ENCODE results near the gene MORN1.
A peak's percentile ranks its signal among the peaks of the same experiment; 100 is the strongest.

Gene MORN1

DNA sequence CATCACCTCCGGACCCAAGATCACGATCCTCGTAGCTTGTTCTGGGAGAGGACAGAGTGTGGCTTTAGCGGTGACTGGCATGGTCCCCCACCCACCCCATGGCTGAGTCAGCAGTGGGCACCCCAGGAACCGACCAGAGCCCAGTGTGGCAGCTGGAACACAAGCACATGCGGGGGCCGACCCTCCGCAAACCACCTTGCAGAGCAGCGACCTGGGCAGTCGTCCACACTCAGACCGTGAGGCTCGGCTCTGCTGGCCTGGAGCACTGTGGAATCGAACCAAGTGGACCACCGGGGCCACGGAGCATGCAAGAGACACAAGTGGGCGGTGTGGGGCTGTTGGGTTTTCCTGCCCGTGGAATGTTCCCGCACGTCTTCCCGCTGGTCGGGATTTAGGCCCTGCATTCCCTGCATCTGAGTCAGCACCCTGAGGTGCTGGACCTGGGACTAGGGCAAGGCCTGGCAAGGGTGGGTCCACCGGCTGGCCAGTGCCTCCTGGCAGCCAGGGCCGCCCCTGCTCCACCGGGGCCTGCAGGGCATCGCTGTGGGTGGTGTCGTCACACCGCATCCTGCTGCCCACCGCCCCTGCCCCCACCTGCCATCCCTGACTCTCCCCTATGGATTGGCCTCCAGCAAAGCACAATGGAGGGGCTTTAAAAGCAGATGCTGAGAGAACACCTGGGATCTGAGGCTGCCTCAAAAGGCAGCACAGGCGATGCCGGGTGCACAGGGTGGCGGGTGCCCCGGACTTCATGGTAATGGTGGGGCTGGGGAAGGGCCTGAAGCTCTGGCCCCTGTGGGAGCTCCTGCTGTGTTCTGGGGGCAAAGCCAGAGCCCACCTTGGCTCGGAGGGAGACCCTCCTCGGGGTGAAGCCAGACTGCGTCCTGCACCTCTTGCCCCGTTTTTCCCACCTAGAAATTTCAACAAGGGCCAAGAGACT lies 18.5 kb downstream of the MORN1 start:
- DNase-seq = peak; percentile 24

DNA sequence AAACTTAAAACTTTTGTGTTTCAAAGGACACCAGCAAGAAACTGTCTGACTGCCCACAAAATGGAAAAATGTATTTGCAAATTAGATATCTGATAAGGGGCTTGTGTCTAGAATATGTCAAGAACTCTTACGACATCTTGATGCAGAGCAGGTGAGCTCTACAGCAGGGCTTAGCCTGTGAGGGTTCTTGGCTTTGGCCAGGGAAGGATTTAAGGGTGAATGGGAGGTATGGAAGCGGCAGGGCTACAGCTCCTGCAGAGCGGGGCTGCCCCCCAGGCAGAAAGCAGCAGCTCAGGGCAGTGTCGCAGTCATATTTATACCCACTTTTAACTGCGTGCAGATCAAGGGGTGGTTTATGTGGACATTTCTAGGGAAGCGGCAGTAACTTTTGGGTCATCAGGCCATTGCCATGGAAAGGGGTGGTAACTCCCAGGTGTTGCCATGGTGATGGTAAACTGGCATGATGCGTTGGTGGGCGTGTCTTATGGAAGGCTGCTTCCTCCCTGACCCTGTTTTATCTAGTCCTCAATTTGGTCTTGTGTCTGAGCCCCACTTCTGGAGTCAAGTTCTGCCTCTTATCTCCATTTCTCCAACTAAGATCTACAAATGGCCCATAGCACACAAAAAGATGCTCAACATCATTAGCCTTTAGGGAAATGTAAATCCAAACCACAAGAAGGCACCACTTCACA lies 23.2 kb downstream of the MORN1 start:
- DNase-seq = no peak

DNA sequence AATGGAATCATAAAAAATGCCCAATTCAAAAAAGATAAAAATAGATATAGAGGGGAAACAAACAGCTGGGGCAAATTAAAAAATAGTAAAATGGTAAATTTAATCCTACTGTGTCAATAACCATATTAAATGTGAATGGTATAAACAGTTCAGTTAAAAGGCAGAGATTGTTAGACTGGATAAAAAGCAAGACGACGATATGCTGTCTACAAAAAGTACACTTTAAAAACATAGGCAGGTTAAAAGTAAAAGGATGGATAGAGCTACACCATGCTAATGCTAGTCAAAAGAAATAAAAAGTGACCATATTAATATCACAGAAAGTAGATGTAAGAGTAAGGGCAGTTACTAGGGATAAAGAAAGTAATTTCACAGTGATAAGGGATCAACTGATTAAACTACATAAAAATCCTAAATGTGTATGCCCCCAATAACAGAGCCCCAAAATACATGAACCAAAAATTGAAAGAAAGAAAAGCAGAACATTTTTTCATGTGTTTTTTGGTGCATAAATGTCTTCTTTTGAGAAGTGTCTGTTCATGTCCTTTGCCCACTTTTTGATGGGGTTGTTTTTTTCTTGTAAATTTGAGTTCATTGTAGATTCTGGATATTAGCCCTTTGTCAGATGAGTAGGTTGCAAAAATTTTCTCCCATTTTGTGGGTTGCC lies 27.4 kb downstream of the MORN1 start:
- no peak for DNase-seq

DNA sequence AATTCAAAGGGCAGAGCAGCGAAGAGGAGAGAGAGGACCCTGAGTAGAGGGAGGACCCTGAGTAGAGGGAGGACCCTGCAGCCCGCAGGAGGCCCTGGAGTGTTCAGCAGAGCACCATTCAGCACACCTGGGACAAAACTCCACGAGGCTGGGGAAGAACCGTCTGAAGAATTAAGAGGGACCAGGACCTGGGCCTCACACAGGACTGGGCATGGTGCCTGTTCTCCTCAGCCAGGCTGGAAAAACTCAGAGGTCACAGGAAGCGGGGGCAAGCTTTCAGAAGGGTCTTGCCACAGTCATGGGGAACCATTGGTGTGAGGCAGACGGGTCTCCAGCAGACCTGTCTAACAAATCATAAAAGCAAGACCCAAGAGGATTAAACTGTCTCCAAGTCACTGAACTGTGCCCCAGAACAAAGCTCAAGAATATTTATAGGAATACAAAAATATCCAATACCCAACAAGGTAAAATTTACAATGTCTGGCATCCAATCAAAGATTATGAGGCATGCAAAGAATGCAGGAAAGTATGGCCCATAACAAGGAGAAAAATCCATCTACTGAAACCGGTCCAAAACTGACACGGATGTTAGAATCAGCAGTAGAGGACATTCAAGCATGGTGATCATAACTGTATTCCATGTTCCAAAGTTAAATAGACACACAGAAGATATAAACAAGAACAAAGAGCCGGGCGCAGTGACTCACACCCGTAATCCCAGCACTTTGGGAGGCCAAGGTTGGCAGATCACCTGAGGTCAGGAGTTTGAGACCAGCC lies 30.6 kb downstream of the MORN1 start:
- peak; percentile 9 for DNase-seq

DNA sequence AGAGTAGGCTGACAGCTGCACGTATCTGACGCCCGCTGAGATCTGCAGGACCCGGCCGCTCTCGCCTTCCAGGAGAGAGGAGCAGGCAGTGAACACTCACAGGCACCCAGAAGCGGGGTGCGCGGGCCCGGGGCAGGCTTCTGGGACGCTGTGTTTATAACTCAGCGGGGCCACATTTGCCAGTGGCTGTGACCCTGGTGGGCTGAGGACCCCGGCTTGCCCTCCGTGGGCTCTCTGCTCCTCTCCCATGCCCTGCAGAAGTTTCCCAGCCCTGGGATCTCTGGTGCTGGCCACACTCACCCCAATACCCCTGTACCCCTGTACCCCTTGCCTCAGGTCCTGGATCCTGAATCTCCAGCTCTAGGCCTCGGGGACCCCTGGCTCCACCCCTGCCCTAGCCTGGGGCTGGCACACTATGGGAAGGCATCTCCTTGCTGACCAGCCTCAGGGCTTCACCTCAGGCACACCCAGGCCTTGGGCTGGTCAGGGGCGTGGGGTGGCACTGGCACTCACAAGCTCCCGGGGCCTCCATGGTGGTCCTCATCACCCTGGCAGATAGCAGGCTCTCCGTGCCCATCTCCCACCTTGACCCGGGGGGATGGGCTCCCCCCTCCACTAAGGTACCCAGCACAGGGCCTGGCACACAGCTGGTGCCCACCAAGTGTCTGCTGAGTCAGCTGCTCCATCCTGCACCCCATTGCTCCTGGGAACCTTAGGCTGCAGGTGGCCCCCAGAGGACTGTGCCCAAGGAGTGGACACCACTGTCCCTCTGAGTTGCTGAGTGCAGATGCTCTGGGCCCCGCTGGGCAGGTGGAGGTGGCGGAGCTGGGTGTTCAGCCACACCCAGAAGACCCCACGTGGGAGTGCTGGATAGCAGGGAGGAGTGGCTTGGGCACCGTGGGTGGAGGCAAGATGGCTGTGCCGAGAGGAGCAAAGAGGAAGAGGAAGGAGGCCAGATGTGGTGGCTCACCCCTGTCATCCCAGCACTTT lies 32.4 kb downstream of the MORN1 start:
- DNase-seq = no peak

DNA sequence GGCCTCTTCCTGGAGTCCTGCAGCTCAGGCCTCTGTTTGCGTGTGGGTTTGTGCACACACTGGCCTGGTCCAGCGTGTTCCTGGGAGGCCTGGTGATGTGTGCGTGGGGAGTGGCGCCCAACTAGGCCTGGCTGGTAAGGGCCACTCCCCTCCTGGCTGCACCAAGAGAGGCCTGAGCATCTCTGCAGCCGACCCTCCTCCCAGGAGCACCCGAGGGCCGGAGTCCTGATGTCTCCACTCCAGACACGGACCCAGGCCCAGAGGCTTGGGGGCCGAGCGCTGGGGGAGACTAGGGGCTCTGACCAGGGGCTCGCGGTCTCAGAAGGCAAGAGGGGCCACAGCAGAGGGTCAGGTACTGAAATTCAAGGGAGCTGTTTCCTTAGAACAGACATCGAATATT lies 33.3 kb downstream of the MORN1 start:
- no peak for DNase-seq

DNA sequence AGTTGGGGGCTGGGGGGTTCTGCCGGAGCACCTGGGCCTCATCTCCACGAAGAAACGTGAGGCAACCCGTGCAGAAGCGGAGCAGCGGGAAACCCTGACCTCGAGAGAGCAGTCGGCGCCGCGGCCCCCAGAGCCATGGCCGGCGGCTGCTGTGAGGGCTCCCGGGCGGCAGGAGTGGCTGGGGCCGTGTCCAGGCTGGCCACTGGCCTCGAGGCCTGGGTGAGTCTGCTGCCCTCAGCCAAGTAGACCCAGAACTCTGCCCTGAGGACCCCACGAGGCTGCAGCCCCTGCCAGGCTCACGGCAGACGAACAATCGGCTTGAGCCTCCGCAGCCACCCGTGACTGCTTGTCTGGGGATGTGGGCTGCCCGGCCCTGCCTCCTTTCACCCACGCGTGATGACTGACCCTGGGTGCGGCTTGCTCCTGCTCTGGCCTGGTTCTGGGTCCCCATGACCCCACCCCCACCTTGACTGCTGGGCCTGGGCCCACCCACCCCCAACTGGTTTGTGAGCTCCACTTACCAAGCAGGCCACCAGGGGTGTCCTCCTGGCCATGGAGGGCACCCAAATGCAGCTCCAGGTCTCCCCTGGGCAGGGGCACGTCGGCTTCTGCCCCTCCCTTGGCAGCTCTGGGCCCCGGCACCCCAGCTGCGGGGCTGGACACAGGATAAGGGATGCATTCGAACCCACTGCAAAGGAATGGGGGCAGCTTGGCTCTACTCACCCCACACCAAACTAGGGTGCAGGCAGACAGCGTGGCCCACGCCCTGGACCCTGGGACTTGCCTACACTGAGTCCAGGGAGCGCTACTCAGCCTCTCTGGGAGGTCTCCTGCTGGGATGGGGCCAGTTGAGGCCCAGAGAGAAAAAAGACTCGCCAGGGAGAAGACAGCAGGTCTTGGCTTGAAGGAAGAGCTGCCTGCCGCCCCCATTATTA lies 34.2 kb downstream of the MORN1 start:
- no peak for DNase-seq

DNA sequence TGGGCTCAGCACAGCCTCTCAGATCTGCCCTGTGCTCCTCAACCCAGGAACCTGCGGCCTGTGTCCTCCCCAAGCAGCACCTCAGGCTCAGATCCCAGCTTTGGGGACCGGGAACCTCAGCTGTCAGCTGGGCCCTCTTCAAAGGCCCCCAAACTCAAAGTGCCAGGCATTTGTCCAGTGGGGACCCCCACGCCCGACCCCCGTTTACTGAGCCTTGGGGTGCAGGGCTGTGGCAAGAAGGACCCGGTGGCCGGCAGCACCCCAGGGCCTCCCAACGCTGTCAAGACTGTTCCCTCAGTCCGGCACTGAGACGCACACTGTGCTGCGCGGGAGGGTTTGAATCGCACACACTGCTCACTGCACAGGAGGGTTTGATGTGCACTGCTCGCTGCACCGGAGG lies 35.0 kb downstream of the MORN1 start:
- DNase-seq = no peak

DNA sequence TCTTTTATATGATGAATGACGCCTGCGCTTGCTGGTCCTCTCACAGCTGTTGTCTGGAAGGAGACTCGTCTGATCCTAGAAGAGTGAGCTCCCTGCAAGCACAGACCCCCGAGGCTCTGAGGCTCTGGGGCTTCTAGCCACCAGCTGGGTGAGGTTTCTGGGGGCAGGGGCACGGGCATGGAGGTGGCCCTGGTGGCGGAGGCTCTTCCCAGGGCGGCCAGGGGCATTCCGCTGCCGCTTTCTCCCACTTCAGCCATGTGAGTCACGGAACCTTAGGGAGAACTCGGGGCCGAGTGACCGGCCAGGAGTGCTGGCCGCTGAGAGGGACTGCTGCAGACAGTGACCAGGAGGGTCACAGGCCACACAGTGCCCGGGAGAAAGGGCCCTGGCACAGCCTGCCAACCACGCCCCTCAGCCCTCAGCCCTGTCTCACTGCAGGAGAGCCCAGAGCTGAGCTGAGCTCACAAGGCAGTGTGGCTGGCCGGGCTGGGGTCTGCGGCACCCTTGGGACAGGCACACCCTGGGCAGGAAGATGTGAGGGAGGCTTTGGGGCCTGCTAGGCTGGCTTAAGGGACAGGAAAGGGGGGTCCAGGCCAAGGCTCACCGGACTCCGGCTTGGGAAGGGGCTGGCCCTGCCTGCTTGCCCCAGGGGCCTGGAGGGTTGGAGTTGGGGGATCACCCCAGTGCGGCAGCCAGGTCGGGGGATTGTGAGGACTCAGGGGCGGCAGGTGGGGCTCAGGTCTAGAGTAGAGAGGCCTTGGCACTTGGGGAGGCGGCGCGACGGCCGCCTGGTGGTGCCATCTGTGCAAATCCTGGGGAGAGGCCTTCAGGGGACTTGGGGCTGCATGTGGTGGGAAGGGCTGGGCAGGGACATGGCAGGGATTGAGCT lies 35.7 kb downstream of the MORN1 start:
- DNase-seq = no peak

DNA sequence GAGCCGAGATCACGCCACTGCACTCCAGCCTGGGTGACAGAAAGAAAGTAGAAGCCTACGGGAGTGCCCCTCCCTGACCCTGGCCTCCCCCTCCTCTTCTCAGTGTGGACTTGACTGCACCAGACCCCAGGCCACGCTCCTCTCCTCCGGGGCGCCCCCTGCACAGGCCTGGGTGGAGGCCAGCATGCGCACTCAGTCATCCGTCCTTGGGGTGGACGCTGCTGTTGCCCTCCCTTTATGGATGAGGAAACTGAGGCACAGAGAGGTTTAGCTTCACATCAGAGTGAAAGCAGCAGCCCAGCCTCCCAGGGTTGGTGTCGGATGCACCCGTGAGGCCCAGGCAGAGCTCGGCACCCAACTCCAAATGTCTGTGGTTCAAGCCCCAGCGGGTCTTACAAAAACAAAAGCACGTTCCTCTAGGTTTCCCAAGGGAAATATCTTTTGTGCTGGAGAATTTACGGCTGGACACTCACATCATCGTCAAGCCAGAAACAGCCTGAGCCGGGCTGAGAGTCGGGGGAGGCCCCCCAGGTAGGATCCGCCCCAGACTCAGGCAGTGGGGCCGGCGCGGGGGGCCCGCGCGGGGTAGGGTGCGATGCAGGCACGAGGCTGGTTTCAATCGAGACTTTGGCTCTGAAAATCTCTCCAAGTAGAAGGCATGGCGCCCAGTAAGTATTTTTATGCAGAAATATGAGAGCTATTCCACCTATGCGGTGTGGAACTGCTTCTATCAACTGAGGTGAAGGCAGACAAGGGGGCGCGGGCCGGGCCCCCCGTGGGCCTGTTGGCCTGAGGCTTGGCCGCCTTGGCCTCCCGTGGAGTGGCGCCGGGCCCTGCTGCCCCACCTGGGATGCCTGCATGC lies 36.6 kb downstream of the MORN1 start:
- DNase-seq = peak; percentile 34

DNA sequence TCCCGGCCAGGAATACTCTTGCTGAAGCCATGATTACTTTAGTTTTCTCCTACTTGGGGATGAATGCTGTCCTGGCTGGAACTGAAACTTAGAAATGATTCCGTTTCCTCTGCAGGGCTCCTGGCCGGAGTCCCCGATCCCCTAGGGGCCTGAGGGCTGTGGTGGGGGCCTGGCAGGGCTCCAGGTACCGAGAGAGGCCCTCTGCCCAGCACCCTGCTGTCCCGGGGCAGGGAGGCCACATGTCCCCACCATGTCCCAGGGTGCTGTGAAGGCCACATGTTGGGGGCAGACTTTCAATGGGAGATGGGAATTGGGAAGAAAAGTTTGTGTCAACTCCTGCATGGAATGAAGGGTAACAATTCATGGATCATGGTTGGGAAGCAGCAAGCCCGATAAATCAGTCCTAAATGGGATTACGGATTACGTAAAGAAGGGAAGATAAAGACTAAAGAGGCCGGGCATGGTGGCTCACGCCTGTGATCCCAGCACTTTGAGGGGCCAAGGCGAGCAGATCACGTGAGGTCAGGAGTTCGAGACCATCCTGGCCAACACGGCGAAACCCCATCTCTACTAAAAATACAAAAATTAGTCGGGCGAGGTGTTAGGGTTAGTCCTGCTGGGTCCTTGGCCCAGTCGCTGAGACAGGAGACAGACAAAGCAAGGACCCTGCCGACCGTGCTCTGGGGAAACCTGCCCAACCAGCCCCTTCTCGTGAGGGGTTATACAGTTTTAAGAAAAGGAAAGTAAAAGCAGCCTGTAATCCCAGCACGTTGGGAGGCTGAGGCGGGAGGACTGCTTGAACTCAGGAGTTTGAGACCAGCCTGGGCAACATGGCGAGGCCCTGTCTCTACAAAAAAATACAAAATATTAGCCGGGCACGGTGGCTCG lies 37.6 kb downstream of the MORN1 start:
- DNase-seq = no peak

DNA sequence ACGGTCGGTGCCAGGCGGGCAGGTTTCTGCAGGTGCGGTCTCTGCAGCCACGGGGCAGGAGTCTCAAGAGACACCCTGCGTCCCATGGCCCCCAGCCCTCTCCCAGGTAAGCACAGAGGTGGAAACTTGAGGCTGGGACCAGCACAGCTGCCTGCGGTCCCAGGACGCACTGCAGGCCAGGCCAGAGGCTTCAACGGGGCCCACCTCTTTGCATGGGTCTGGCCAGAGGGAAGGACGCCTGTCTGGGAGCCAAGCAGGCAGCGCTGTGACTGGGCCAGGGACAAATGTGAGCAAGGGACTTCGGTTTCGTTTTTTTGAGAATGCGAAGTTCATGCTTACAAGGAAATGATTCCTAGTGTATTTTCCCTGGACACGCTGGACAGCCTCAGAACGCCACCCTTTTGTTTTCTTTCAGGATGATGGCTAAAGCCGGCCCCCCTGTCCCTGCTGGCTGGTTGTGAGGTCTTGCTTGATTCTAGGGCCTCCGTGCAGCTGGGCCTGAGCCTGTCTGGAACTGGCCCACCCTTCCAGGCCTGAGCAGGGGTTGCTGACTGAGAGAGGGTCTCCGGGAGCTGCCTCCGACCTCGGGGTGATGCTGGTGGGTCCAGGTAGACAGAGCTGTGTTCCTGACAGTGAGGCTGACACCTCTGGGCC lies 38.3 kb downstream of the MORN1 start:
- no peak for DNase-seq

DNA sequence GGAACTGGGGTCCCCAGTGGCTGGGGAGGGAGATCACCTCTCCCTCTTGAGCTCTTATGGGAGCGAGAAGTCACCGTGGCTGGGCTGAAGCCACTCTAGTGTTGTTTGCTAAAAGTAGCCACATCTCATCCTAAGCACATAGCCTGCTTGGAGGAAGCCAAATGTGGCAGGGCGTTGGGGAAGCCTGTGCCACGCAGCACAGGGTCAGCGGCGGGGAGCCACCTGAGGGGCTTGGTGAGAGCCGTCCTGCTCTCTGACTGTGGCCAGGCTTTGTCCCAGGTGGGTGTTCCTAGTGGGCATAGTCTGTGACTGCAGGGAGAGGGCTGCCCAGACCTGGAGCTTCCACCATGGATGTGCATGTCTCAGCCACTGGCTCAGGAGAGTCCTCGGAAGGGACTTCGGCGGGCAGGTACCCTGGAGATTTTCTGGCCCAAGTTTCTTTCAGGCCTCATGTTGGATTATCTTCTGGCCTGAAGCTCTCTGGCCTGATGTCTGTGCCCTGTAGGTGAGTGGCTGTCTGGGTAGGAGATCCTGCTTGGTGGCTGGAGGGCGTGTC lies 38.9 kb downstream of the MORN1 start:
- DNase-seq = no peak

DNA sequence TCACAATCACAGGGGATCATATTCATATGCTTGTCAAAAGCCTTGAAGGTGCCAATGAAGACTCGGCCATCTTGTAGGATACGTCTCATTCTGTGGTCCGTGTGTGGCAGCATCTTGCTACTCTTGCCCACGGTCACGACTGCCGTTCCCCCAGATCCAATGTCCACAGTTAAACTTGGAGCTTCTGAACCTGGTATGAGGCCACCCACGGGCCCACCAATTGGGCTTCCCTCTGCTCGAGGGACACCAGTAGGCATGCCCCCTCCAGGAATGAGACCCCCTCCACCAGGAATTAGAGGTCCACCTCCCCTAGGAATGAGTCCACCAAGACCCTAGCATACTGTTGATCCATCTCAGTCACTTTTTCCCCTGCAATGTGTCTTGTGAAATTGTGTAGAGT lies 39.6 kb downstream of the MORN1 start:
- DNase-seq = no peak

DNA sequence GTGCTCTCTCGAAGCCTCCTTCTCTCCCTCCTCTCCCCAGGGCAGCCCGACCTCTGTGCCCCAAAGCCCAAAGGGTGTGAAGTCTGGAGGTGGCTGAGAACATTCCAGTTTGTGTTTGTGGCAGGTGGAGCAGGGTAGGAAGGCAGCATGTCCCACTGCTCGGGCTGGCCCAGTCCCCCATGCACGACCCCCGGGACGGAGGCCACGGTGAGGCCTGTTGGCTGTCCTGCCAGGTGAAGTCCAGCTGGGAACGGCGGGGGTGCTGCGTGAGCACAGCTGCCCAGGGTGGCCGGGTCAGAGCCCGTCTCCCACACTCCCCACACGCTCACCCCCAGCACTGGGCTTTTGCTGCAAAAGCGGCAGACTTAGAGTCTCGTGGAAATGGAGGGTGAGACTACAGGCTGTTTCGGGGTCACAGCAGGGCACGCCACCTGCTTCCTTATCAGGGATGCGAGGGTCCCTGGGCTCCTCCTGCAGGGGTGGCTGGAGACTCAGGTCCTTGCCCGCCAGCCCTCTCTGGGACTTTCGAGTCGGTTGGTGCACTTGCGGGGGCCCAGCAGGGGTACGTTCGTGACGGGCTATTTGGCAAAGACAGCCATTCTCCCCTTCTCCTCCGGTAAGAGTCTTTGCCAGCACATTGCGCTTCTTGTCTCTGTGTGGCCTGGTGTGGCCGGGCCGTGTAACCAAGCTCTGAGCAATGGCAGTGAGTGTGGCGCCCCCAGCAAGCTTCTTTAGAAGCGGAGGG lies 40.3 kb downstream of the MORN1 start:
- no peak for DNase-seq

Data from fibroblast of skin of back (primary cell).